ENCODE data around the gene INHBE. TPM values are rescaled to one million over a fixed set of nuclear protein-coding genes. Genes with fewer than 3 reads are reported as not detected.
A peak's percentile ranks its signal among the peaks of the same experiment; 100 is the strongest.
"Not testable (repeated sequence)": the region's sequence is repeated elsewhere in the genome, so short reads cannot be mapped to it uniquely, and the experiment has no call there.

The INHBE gene, protein sequence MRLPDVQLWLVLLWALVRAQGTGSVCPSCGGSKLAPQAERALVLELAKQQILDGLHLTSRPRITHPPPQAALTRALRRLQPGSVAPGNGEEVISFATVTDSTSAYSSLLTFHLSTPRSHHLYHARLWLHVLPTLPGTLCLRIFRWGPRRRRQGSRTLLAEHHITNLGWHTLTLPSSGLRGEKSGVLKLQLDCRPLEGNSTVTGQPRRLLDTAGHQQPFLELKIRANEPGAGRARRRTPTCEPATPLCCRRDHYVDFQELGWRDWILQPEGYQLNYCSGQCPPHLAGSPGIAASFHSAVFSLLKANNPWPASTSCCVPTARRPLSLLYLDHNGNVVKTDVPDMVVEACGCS
- not detected for polyA plus RNA-seq

- Mint-ChIP-seq H3K4me1 (peaks cover 13 to 19% of the 10 kb centered on the region in 2 donors), H3K36me3 (no peaks in the 10 kb centered on the region), H3K27ac (no peak within 1 kb of the TSS), H3K9me3 (no peaks in the 10 kb centered on the region), H3K4me3 (peak within 1 kb of the TSS in 2 of 5 donors; percentile 38 to 65), H3K27me3 (ENCODE audit: low read depth in 3 of 3) (peaks cover 4 to 10% (median 5%) of the 10 kb centered on the region in 3 donors)
- no peak for DNase-seq
Observed at GRCh38 chr12:57454566-57455373, at the start of gene INHBE. Gene INHBE, plus strand, starts transcription at chr12:57455307. Its CDS starts 230 bp downstream, at chr12:57455537.

DNA sequence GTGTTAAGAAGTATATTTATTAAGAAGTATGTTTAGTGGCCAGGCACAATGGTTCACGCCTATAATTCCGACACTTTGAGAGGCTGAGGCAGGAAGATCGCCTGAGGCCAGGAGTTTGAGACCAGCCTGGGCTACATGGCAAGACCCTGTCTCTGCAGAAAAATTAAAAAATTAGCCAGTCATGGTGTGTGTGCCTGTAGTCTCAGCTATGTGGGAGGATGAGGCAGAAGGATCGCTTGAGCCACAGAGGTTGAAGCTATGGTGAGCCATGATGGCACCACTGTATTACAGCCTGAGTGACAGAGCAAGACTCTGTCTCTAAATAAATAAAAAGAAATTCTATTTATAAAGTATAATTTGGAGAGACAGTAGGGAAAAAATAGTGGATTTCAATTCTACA, 44.6 kb upstream of the INHBE start:
- Mint-ChIP-seq H3K27ac (peak overlapping the region in 2 of 6 donors; percentile 26 to 35), H3K4me3 (no peak overlapping the region), H3K27me3 (ENCODE audit: low read depth in 3 of 3) (peaks cover 0 to 1% (median 0%) of the 10 kb centered on the region in 3 donors), H3K4me1 (peaks cover 9 to 24% of the 10 kb centered on the region in 2 donors), H3K9me3 (no peaks in the 10 kb centered on the region), H3K36me3 (no peaks in the 10 kb centered on the region)
- DNase-seq = no peak

DNA sequence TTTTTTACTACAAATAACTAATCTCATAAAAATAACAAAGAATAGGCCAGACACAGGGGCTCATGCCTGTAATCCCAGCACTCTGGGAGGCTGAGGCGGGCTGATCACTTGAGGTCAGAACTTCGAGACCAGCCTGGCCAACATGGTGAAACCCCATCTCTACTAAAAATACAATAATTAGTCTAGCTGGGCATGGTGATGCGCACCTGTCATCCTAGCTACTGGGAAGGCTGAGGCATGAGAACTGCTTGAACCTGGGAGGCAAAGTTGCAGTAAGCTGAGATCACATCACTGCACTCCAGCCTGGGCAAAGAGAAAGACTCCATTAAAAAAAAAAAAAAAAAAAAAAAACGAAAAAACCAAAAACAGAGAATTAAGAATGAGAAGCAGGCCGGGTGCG, 40.9 kb upstream of the INHBE start:
- H3K4me3 Mint-ChIP-seq; H3K9me3 Mint-ChIP-seq; H3K27ac Mint-ChIP-seq; DNase-seq; H3K36me3 Mint-ChIP-seq; H3K27me3 Mint-ChIP-seq (ENCODE audit: low read depth in 3 of 3): not testable (repeated sequence)
- peaks cover 15 to 45% of the 10 kb centered on the region in 2 donors for H3K4me1 Mint-ChIP-seq

DNA sequence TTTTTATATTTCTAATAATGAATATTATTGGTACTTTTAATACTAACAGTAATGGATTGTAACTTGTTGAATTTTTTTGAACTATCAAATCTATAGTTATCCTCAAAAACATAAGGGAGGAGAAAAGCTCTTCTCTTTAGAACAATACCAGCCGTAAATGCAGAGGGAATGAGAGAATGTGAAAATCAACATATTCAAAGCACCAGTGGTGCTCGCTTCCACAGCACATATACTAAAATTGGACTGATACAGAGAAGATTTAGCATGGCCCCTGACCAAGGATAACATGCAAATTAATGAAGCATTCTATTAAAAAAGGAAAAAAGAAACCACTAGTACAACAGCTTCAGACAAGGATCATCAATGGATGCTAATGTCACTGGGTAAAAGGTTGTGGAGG, 40.0 kb upstream of the INHBE start:
- Mint-ChIP-seq H3K9me3 (no peaks in the 10 kb centered on the region), H3K4me1 (peaks cover 19 to 48% of the 10 kb centered on the region in 2 donors), H3K36me3 (no peaks in the 10 kb centered on the region), H3K4me3 (no peak overlapping the region), H3K27me3 (ENCODE audit: low read depth in 3 of 3) (peaks cover 0 to 1% (median 0%) of the 10 kb centered on the region in 3 donors), H3K27ac (peak overlapping the region in 1 of 6 donors; percentile 9)
- DNase-seq = no peak

- Mint-ChIP-seq H3K4me3 (no peak overlapping the region), H3K9me3 (no peaks in the 10 kb centered on the region), H3K4me1 (peaks cover 24 to 53% of the 10 kb centered on the region in 2 donors), H3K27me3 (ENCODE audit: low read depth in 3 of 3) (peaks cover 0 to 1% (median 0%) of the 10 kb centered on the region in 3 donors), H3K36me3 (no peaks in the 10 kb centered on the region), H3K27ac (peak overlapping the region in 1 of 6 donors; percentile 17)
- no peak for DNase-seq
Observed at GRCh38 chr12:57416039-57416996, 38.8 kb upstream of the INHBE start.

GRCh38 chr12:57418255-57418654, 36.9 kb upstream of the INHBE start:
- H3K4me1 Mint-ChIP-seq = peaks cover 20 to 58% of the 10 kb centered on the region in 2 donors
- H3K27me3 Mint-ChIP-seq (ENCODE audit: low read depth in 3 of 3) = peaks cover 0 to 1% (median 0%) of the 10 kb centered on the region in 3 donors
- H3K27ac Mint-ChIP-seq = peak overlapping the region in 1 of 6 donors; percentile 45
- peaks cover 0 to 5% (median 4%) of the 10 kb centered on the region in 3 donors for H3K36me3 Mint-ChIP-seq
- DNase-seq = no peak
- H3K4me3 Mint-ChIP-seq = no peak overlapping the region
- no peaks in the 10 kb centered on the region for H3K9me3 Mint-ChIP-seq

DNA sequence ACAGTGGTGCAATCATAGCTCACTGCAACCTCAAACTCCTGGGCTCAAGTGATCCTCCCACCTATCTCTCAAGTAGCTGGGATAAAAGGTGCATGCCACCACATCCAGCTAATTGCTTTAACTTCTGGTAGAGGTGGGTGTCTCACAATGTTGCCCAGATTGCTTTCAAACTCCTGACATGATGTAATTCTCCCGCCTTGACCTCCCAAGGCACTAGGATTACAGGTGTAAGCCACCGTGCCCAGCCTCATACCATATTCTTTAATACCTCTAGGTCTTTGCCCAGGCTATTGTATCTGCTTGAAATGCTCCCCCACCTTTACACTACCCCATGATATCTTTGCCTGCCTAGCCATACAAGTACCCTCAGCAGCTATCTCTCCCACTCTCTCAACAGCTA, 35.6 kb upstream of the INHBE start:
- Mint-ChIP-seq H3K4me3 (no peak overlapping the region), H3K36me3 (peaks cover 3 to 7% (median 5%) of the 10 kb centered on the region in 3 donors), H3K4me1 (peaks cover 21 to 62% of the 10 kb centered on the region in 2 donors), H3K27ac (peak overlapping the region in 4 of 6 donors; percentile 13 to 77 (median 54)), H3K9me3 (no peaks in the 10 kb centered on the region), H3K27me3 (ENCODE audit: low read depth in 3 of 3) (no peaks in the 10 kb centered on the region)
- DNase-seq = no peak

GRCh38 chr12:57420482-57420881, 34.6 kb upstream of the INHBE start:
- H3K27me3 Mint-ChIP-seq (ENCODE audit: low read depth in 3 of 3) = no peaks in the 10 kb centered on the region
- no peak overlapping the region for H3K4me3 Mint-ChIP-seq
- no peaks in the 10 kb centered on the region for H3K9me3 Mint-ChIP-seq
- H3K27ac Mint-ChIP-seq = peak overlapping the region in 3 of 6 donors; percentile 0 to 62 (median 27)
- peaks cover 4 to 8% (median 5%) of the 10 kb centered on the region in 3 donors for H3K36me3 Mint-ChIP-seq
- H3K4me1 Mint-ChIP-seq = peaks cover 19 to 55% of the 10 kb centered on the region in 2 donors
- no peak for DNase-seq

DNA sequence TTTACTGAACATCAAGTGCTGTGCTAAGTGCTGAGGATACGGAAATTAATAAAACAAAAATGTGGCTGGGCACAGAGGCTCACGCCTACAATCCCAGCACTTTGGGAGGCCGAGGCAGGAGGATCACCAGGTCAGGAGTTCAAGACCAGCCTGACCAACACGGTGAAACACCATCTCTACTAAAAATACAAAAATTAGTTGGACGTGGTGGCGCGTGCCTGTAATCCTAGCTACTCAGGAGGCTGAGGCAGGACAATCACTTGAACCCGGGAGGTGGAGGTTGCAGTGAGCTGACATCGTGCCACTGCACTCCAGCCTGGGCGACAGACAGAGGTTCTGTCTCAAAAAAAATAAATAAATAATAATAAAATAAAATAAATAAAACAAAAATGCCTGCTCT, 28.2 kb upstream of the INHBE start:
- peaks cover 26 to 48% of the 10 kb centered on the region in 2 donors for H3K4me1 Mint-ChIP-seq
- DNase-seq, H3K4me3 Mint-ChIP-seq, H3K9me3 Mint-ChIP-seq, H3K36me3 Mint-ChIP-seq: not testable (repeated sequence)
- H3K27me3 Mint-ChIP-seq (ENCODE audit: low read depth in 3 of 3) = peaks cover 7 to 11% (median 10%) of the 10 kb centered on the region in 3 donors
- H3K27ac Mint-ChIP-seq = peak overlapping the region in 4 of 6 donors; percentile 2 to 60 (median 50)

DNA sequence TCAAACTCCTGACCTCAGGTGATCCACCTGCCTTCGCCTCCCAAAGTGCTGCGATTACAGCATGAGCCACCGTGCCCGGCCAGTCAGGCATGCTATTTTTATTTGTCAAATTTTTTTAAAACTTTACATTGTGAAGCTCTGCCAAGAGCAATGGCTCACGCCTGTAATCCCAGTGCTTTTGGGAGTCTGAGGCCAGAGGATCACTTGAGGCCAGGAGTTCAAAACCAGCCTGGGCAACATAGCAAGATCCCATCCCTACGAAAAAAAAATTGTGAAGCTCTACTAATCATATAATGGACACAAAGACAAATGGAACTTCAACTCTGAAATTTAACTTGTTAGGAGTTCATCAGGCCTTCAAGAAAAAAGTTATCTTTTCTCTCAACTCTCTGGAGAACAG, 26.1 kb upstream of the INHBE start:
- Mint-ChIP-seq H3K4me1 (peaks cover 28 to 41% of the 10 kb centered on the region in 2 donors), H3K9me3 (no peaks in the 10 kb centered on the region), H3K4me3 (peak overlapping the region; percentile 60 to 99 (median 90)), H3K27ac (peak overlapping the region; percentile 99 to 100 (median 100)), H3K36me3 (peaks cover 0 to 4% (median 4%) of the 10 kb centered on the region in 3 donors), H3K27me3 (ENCODE audit: low read depth in 3 of 3) (peaks cover 7 to 11% (median 10%) of the 10 kb centered on the region in 3 donors)
- DNase-seq = no peak

- Mint-ChIP-seq H3K36me3 (peaks cover 0 to under 1% (median 0%) of the 10 kb centered on the region in 3 donors), H3K27ac (peak overlapping the region; percentile 99 to 100 (median 100)), H3K4me3 (peak overlapping the region; percentile 90 to 99 (median 99)), H3K27me3 (ENCODE audit: low read depth in 3 of 3) (peaks cover 7 to 11% (median 10%) of the 10 kb centered on the region in 3 donors), H3K9me3 (no peaks in the 10 kb centered on the region), H3K4me1 (peaks cover 30 to 42% of the 10 kb centered on the region in 2 donors)
- DNase-seq = peak in 1 of 3 donors; percentile 14
Observed at GRCh38 chr12:57429473-57430111, 25.5 kb upstream of the INHBE start.

GRCh38 chr12:57430112-57430930, 24.8 kb upstream of the INHBE start:
- H3K27me3 Mint-ChIP-seq (ENCODE audit: low read depth in 3 of 3) = peaks cover 7 to 13% (median 10%) of the 10 kb centered on the region in 3 donors
- H3K4me1 Mint-ChIP-seq = peaks cover 36 to 48% of the 10 kb centered on the region in 2 donors
- no peaks in the 10 kb centered on the region for H3K9me3 Mint-ChIP-seq

More at GRCh38 chr12:57430112-57430930, 24.8 kb upstream of the INHBE start:
- peak; percentile 77 to 80 (median 80) for DNase-seq
- Mint-ChIP-seq H3K4me3 (peak overlapping the region; percentile 94 to 99 (median 99)), H3K27ac (peak overlapping the region; percentile 99 to 100 (median 100)), H3K36me3 (no peaks in the 10 kb centered on the region)

Measured in immature natural killer cell (primary cell).